Kidney epithelial cell (primary cell): ENCODE measurements around the gene SGO2. TPM values are rescaled to one million over a fixed set of nuclear protein-coding genes. Genes with fewer than 3 reads are reported as not detected.

Source experiments
- DNase-seq: peaks from one replicate; pipeline ENCODE4 v3.0.0-alpha.2; 2010; ENCODE audit warnings: low read depth
- H3K27me3 ChIP-seq: 2 replicates; pipeline ENCODE4 v1.6.0; 2011; ENCODE audit warnings: low read length; ENCODE audit not compliant: control insufficient read depth, insufficient read depth
- H3K36me3 ChIP-seq: 2 replicates; pipeline ENCODE4 v1.5.1; 2011; ENCODE audit warnings: low read length; ENCODE audit not compliant: control insufficient read depth, insufficient read depth
- H3K4me3 ChIP-seq: 2 replicates; pipeline ENCODE4 v1.5.1; 2011; ENCODE audit warnings: low read depth, mild to moderate bottlenecking, control low read depth, low read length
- total RNA-seq: library from RNA; depleted of rRNA; stranded (reverse); fragments of >200 nt; gene quantifications from 2 replicates; pipeline ENCODE4 v1.2.3, GENCODE V29; 2015
- TF ChIP-seq, protein P1 (sequence below): IDR thresholded peaks from 2 replicates; pipeline ENCODE4 v1.5.1; 2011; ENCODE audit warnings: mild to moderate bottlenecking, moderate library complexity, low read length, control low read depth, inconsistent platforms; ENCODE audit not compliant: insufficient read depth, poor library complexity, severe bottlenecking

Gene SGO2
- total RNA-seq, 1 donor from 2014 or later, result 5.4 TPM

DNA sequence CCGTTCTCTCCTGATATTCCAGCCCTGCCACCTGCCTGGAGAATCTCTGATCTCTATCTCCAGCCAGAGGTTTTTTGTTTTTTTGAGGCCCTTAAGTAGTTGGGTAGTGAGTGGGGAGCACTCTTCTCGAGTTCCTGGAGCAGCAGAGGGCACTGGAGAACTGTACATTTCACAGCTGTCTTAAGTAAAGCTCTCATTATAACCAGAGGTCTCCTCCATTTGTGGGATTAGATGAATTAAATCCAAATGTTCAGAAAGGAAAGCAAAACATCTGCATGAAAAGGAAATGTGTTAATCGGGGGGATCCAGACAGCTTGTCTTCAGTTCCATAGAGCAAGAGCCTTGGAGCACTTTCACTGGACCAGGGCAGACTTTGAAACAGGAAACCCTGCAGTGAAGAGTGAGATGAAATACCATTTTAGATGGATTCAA, 92.6 kb downstream of the SGO2 start:
- H3K36me3 ChIP-seq, result no peaks in the 10 kb centered on the region
- TF ChIP-seq, protein P1, sequence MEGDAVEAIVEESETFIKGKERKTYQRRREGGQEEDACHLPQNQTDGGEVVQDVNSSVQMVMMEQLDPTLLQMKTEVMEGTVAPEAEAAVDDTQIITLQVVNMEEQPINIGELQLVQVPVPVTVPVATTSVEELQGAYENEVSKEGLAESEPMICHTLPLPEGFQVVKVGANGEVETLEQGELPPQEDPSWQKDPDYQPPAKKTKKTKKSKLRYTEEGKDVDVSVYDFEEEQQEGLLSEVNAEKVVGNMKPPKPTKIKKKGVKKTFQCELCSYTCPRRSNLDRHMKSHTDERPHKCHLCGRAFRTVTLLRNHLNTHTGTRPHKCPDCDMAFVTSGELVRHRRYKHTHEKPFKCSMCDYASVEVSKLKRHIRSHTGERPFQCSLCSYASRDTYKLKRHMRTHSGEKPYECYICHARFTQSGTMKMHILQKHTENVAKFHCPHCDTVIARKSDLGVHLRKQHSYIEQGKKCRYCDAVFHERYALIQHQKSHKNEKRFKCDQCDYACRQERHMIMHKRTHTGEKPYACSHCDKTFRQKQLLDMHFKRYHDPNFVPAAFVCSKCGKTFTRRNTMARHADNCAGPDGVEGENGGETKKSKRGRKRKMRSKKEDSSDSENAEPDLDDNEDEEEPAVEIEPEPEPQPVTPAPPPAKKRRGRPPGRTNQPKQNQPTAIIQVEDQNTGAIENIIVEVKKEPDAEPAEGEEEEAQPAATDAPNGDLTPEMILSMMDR, result no peak
- no peaks in the 10 kb centered on the region for H3K27me3 ChIP-seq
- no peak for DNase-seq
- H3K4me3 ChIP-seq, result no peak overlapping the region

DNA sequence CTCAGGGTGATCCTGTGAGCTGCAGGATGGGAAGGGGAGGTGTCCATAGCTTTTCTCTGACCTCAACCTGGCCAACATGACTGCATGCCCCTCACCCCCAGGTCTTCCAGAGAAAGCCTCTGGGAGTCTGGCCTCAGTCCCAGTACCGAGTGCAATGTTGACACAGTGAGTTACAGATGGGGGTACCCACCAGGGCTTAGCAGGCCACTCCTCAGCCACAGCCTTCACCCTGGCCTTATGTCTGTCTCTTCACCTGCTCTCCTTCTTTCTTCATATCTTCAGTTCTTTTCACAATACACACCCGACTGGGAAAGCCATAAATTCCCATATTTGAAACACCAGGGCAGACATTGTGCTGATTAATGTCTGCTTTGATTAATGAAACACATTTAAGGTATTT, 93.3 kb downstream of the SGO2 start:
- no peak for DNase-seq
- Histone ChIP-seq H3K27me3 (no peaks in the 10 kb centered on the region), H3K4me3 (no peak overlapping the region), H3K36me3 (no peaks in the 10 kb centered on the region)
- TF ChIP-seq, protein P1, result no peak

DNA sequence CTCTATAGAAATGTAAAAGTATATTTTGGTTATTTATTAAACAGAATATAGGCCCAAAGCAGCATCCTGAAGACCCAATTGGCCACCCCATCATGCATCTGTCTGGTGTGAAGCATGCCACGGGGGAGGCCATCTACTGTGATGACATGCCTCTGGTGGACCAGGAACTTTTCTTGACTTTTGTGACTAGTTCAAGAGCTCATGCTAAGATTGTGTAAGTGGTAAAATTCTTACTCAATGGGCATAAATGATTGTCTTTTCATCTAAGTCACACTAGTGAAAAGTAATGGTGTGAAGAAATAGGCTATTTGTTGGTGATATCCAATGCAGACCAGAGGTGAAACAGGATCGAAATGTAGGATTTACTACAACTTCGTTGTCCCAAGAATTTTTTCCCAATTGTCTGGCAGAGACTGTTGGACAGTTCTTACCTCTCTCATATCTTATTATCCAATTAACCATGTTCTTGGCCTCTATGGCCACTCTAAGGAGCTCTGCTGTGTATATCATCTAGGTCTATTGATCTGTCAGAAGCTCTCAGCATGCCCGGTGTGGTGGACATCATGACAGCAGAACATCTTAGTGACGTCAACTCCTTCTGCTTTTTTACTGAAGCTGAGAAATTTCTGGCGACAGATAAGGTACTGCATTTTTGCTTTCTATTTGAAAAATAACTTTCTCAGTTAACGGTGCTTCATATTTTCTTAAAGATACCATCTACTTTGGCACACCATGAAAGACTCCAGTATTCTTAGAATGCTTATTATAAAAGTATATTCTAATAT, 94.8 kb downstream of the SGO2 start:
- Histone ChIP-seq H3K27me3 (no peaks in the 10 kb centered on the region), H3K4me3 (no peak overlapping the region), H3K36me3 (no peaks in the 10 kb centered on the region)
- TF ChIP-seq, protein P1, result no peak
- DNase-seq, result no peak

DNA sequence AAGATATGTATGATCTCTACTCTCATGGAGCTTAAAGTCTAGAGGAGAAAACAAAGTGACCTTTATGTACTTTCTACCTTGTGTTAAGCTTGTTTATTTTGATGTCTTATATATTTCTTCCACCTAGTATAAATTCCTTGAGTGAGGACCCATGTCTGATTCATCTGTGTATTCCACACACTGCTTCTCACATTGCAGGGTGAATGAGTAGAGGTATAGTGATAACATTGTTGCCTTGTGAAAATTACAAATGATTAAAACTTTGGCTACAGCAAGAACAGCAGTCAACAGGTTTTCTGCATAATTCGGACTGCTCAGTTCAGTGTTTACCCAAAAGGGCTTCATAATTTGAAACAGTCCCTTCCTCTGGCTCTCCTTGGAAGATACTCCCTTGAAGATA, 96.1 kb downstream of the SGO2 start:
- TF ChIP-seq, protein P1, result no peak
- no peaks in the 10 kb centered on the region for H3K36me3 ChIP-seq

DNA sequence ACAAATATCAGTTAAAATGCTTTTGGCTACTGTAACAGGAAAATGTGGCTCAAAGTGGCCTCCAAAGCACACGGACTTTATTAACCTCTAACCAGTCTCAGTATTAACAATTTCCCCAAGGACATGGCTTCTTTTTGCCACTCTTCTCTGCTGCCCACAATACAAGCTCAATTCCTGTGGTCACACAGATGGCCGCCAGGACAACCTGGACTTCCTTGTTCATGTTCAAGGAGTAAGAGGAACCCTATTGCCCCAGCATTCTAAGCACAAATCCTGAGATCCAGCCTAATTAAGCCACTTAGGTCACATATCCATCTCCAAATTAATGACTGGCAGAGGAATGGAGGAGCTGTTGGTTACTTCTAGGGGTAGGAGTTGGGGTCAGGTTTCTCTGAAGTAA, 98.0 kb downstream of the SGO2 start:
- Histone ChIP-seq H3K36me3 (no peaks in the 10 kb centered on the region), H3K27me3 (no peaks in the 10 kb centered on the region), H3K4me3 (no peak overlapping the region)
- TF ChIP-seq, protein P1, result no peak
- DNase-seq, result no peak

More for the DNA sequence above, 96.1 kb downstream of the SGO2 start:
- Histone ChIP-seq H3K27me3 (no peaks in the 10 kb centered on the region), H3K4me3 (no peak overlapping the region)
- DNase-seq, result no peak

DNA sequence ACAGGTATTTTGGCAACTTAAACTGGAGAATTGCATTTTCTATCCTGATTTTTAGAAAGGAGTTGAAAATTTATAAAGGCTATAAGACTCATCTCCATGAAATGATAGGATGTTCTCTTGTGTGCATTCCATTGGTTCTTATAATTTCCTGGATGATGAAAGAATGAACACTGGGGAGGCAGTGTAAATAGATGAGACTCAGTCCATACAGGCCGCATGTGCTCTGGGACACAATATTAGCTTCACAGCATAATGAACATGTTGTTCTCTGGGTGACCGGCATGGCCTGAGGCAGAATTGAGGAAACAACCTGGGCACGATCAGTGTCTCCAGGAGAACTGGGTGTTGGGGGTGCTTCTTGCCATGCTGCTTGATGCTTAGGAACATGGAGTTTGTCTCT, 98.7 kb downstream of the SGO2 start:
- TF ChIP-seq, protein P1, result no peak
- no peaks in the 10 kb centered on the region for H3K27me3 ChIP-seq
- DNase-seq, result no peak
- no peak overlapping the region for H3K4me3 ChIP-seq
- H3K36me3 ChIP-seq, result no peaks in the 10 kb centered on the region
